ENCODE measurements around the gene RAB40A.

DNA sequence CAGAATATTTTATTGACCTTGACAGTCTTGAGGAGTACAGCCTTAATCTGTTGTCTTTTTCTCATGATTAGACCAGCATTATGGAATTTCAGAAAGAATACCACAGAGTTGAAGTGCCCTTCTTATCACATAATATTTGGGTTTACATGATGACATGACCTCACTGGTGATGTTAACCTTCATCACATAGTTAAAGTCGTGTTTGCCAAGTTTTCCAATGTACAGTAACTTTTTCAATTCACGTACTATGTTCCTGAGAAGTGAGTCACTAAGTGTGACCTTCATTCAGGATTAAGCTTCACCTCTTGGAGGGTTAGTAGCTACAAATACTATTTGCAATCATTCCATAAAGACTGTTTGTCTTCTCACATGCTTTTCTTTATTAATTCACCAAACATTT is 52.1 kb downstream of the RAB40A start:
- TF ChIP-seq, protein P1, sequence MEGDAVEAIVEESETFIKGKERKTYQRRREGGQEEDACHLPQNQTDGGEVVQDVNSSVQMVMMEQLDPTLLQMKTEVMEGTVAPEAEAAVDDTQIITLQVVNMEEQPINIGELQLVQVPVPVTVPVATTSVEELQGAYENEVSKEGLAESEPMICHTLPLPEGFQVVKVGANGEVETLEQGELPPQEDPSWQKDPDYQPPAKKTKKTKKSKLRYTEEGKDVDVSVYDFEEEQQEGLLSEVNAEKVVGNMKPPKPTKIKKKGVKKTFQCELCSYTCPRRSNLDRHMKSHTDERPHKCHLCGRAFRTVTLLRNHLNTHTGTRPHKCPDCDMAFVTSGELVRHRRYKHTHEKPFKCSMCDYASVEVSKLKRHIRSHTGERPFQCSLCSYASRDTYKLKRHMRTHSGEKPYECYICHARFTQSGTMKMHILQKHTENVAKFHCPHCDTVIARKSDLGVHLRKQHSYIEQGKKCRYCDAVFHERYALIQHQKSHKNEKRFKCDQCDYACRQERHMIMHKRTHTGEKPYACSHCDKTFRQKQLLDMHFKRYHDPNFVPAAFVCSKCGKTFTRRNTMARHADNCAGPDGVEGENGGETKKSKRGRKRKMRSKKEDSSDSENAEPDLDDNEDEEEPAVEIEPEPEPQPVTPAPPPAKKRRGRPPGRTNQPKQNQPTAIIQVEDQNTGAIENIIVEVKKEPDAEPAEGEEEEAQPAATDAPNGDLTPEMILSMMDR (IDR thresholded peaks at IDR 0.05) = no peak
- TF ChIP-seq POLR2A (IDR thresholded peaks at IDR 0.05) (no peak), POLR2AphosphoS5 (IDR thresholded peaks at IDR 0.05) (no peak)
